ENCODE data around the gene PBLD.
A peak's percentile ranks its signal among the peaks of the same experiment; 100 is the strongest.
"Not testable (repeated sequence)": the region's sequence is repeated elsewhere in the genome, so short reads cannot be mapped to it uniquely, and the experiment has no call there.

The PBLD gene

DNA sequence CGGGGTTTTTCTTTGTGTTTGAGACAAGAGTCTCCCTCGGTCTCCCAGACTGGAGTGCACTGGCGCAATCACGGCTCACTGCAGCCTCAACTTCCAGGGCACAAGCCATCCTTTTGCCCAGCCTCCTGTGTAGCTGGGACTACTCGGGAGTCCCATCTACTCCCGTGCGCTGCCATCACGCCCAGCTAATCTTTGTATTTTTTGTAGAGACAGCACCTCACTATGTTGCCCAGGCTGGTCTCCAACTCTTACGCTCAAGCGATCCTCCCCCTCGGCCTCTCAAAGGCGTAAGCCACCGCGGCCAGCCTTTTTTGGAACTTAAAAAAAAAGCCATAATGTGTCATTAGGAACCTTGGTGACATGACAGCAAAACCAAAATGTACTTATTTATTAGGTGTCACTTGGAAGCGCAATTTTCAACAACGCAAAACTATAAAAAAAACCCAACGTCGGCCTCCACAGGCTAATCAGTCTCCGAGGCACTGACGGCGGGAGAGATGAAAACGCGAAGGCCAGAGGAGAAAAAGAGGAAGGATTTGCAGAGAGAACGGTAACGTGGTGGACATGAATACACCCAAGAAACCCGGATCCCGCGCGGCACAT, 1.8 kb downstream of the PBLD start:
- TF ChIP-seq, protein P1, sequence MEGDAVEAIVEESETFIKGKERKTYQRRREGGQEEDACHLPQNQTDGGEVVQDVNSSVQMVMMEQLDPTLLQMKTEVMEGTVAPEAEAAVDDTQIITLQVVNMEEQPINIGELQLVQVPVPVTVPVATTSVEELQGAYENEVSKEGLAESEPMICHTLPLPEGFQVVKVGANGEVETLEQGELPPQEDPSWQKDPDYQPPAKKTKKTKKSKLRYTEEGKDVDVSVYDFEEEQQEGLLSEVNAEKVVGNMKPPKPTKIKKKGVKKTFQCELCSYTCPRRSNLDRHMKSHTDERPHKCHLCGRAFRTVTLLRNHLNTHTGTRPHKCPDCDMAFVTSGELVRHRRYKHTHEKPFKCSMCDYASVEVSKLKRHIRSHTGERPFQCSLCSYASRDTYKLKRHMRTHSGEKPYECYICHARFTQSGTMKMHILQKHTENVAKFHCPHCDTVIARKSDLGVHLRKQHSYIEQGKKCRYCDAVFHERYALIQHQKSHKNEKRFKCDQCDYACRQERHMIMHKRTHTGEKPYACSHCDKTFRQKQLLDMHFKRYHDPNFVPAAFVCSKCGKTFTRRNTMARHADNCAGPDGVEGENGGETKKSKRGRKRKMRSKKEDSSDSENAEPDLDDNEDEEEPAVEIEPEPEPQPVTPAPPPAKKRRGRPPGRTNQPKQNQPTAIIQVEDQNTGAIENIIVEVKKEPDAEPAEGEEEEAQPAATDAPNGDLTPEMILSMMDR (IDR thresholded peaks at IDR 0.05; ENCODE audit: insufficient read depth, low read depth, low read length, missing control alignments): no peak
- DNase-seq (ENCODE audit: low read depth): peak; percentile 15
- peak overlapping the region; percentile 90 for H3K4me3 ChIP-seq (ENCODE audit: low read length)

- no peak for DNase-seq (ENCODE audit: low read depth)
- no peak overlapping the region for H3K4me3 ChIP-seq (ENCODE audit: low read length)
- TF ChIP-seq, protein P1 (IDR thresholded peaks at IDR 0.05; ENCODE audit: insufficient read depth, low read depth, low read length, missing control alignments): no peak
Measured at GRCh38 chr10:68329506-68329861, 3.2 kb downstream of the PBLD start.

DNA sequence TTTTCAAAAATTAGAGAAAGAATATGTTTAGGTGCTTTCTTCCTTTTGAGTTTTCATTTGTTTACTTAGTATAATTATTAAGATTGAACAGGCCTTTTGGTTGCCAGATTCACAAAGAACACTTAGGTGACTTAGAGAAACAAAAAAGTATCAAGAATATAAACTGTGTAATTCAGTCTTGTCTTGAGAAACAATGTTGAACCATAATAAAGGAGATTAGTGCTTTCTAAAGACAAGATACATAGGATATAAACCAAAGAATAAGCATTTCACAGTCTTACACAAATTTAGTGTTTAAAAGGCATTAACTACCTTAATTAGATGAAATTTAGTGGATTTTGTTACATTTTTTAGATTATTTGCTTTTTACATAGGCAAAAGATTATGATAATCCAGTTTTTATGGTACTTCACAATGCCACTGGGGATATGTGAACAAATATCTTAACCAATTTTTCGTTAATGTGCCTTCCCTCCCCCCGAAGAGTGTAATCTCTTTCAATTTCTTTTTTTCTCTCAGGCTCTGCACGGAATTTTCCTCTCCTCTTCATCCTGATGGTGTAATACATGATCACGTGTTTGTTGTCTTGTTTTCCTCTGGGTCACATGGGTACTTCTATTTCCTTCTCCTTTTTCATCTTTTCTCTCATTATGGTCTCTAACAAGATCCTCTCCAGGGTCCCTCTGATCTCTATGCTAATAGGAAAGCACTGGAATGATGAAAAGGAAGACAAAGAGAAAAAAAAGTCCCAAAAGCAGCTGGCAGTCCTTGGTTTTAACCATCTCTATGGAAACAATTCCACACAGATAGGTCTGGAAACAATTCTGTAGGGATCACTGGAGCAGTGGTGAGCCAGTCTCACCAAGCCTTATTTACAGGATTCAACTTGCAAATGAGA, 4.6 kb downstream of the PBLD start:
- DNase-seq (ENCODE audit: low read depth): peak; percentile 24
- TF ChIP-seq, protein P1 (IDR thresholded peaks at IDR 0.05; ENCODE audit: insufficient read depth, low read depth, low read length, missing control alignments): no peak
- H3K4me3 ChIP-seq (ENCODE audit: low read length): no peak overlapping the region

DNA sequence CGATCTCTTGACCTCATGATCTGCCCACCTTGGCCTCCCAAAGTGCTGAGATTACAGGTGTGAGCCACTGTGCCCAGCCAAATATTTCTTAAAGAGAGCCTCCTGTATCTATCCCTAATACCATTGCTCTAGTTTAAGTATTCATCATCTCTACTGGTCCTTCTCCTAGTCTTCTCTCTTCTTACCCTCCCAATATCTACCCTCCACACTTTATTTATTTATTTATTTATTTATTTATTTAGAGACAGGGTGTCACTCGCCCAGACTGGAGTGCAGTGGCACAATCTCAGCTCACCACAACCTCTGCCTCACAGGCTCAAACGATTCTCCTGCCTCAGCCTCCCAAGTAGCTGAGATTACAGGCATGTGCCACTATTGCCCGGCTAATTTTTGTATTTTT, 8.3 kb downstream of the PBLD start:
- not testable (repeated sequence) for DNase-seq (ENCODE audit: low read depth); H3K4me3 ChIP-seq (ENCODE audit: low read length)

- DNase-seq (ENCODE audit: low read depth): no peak
- no peak overlapping the region for H3K4me3 ChIP-seq (ENCODE audit: low read length)
- TF ChIP-seq, protein P1 (IDR thresholded peaks at IDR 0.05; ENCODE audit: insufficient read depth, low read depth, low read length, missing control alignments): no peak
Measured at GRCh38 chr10:68318331-68319059, 14.2 kb downstream of the PBLD start.

DNA sequence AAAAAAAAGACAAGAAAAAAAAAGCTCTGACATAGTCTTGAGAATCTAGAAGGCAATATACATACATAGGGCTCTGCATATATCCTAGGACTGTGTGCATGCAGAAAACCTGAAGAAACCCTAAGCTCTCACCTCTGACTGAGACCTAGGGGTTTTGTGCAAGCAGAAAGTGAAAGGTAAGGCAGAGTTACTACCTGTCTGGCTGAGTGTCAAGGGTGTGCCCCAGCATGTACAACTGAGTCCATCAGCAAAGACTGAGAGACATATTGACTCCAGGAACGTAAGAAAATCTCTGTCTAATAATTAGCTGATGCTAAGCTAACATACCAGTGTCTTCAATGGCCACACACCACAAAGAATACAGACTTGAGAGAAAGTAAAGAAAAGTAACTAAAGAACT, 17.1 kb downstream of the PBLD start:
- peak; percentile 28 for DNase-seq (ENCODE audit: low read depth)
- TF ChIP-seq, protein P1 (IDR thresholded peaks at IDR 0.05; ENCODE audit: insufficient read depth, low read depth, low read length, missing control alignments): no peak
- H3K4me3 ChIP-seq (ENCODE audit: low read length): no peak overlapping the region

GRCh38 chr10:68314930-68315329, 17.8 kb downstream of the PBLD start:
- H3K4me3 ChIP-seq (ENCODE audit: low read length); DNase-seq (ENCODE audit: low read depth): not testable (repeated sequence)

Measured in epithelial cell of esophagus (primary cell).